CMK (cell line): ENCODE results near the gene SLCO3A1.
A peak's percentile ranks its signal among the peaks of the same experiment; 100 is the strongest.

ENCODE experiments used
- DNase-seq: peaks from one replicate; pipeline ENCODE4 v3.0.0-alpha.2; 2010; ENCODE audit warnings: low read depth

The SLCO3A1 gene

GRCh38 chr15:92071045-92071634 lies 217.6 kb downstream of the SLCO3A1 start:
- no peak for DNase-seq

GRCh38 chr15:92073044-92073785 lies 219.7 kb downstream of the SLCO3A1 start:
- DNase-seq = no peak

GRCh38 chr15:92074101-92074500 lies 220.6 kb downstream of the SLCO3A1 start:
- no peak for DNase-seq

- DNase-seq = no peak
Measured at GRCh38 chr15:92074646-92075045, 221.1 kb downstream of the SLCO3A1 start.

GRCh38 chr15:92075764-92076163 lies 222.3 kb downstream of the SLCO3A1 start:
- DNase-seq = no peak

GRCh38 chr15:92076541-92076940 lies 223.0 kb downstream of the SLCO3A1 start:
- DNase-seq = no peak

GRCh38 chr15:92077353-92078085 lies 224.0 kb downstream of the SLCO3A1 start:
- peak; percentile 5 for DNase-seq

GRCh38 chr15:92078270-92078669 lies 224.8 kb downstream of the SLCO3A1 start:
- DNase-seq = no peak

GRCh38 chr15:92079047-92079446 lies 225.5 kb downstream of the SLCO3A1 start:
- peak; percentile 7 for DNase-seq

- no peak for DNase-seq
Measured at GRCh38 chr15:92079647-92080255, 226.2 kb downstream of the SLCO3A1 start.

- peak; percentile 18 for DNase-seq
Measured at GRCh38 chr15:92082006-92082843, 228.7 kb downstream of the SLCO3A1 start.

GRCh38 chr15:92083190-92083589 lies 229.7 kb downstream of the SLCO3A1 start:
- no peak for DNase-seq

GRCh38 chr15:92087211-92087610 lies 233.7 kb downstream of the SLCO3A1 start:
- no peak for DNase-seq

- DNase-seq = no peak
Measured at GRCh38 chr15:92091155-92091734, 237.7 kb downstream of the SLCO3A1 start.

- DNase-seq = no peak
Measured at GRCh38 chr15:92092289-92093105, 239.0 kb downstream of the SLCO3A1 start.

GRCh38 chr15:92095693-92096092 lies 242.2 kb downstream of the SLCO3A1 start:
- no peak for DNase-seq

GRCh38 chr15:92097474-92098178 lies 244.1 kb downstream of the SLCO3A1 start:
- peak; percentile 5 for DNase-seq

- no peak for DNase-seq
Measured at GRCh38 chr15:92098869-92099268, 245.4 kb downstream of the SLCO3A1 start.

GRCh38 chr15:92100301-92100700 lies 246.8 kb downstream of the SLCO3A1 start:
- DNase-seq = no peak

GRCh38 chr15:92100751-92101150 lies 247.2 kb downstream of the SLCO3A1 start:
- no peak for DNase-seq
